Measurements from ENCODE around the gene MEF2C. TPM values are rescaled to one million over a fixed set of nuclear protein-coding genes. Genes with fewer than 3 reads are reported as not detected.

Gene MEF2C
- total RNA-seq, 3 donors from 2014 or later (not counting 1 experiment from before 2014, with no cell fraction given): 9.2 to 22.0 (median 18.3) TPM

DNA sequence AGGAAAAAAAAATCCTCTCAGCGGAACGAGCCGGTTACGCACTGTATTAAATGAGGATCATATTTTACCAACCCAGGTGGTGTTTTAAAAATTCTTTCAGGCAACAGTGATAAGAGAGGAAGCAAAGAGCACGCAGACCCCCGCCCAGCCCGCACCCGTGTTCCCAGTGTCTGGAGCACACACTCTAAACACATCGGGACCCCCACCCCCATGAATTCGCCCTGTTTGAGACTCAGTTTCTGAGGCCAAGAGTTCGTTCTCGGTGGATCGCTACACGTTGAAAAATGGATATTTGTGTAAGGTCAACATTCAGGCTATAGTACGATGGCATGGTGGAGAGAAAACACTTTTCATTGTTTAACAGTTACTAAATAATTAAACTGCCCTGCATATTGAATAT lies 196.3 kb downstream of the MEF2C start:
- no peak for DNase-seq
- Histone ChIP-seq H3K27ac (ENCODE audit: low read length) (no peak overlapping the region), H3K27me3 (ENCODE audit: control insufficient read depth, insufficient read depth, low read length) (peaks cover 95% of the 10 kb centered on the region), H3K9me3 (ENCODE audit: control insufficient read depth, insufficient read depth, low read length) (peaks cover 9% of the 10 kb centered on the region), H3K36me3 (ENCODE audit: control insufficient read depth, insufficient read depth, low read length) (no peaks in the 10 kb centered on the region), H3K4me1 (ENCODE audit: control insufficient read depth, insufficient read depth, low read length) (peaks cover 17% of the 10 kb centered on the region), H3K4me3 (ENCODE audit: low read length) (no peak overlapping the region)
- 12% methylated on average over 14 of the region's 15 CpGs for WGBS (ENCODE audit: insufficient coverage)
- peaks cover 85 to 96% of the 10 kb centered on the region in 2 donors for H3K27me3 Mint-ChIP-seq (ENCODE audit: low read depth in 2 of 2)
- no peak for ATAC-seq
- intact Hi-C loops (cut with micrococcal nuclease): no loop called here
- no peak overlapping the region for H3K27ac Mint-ChIP-seq
- TF ChIP-seq, protein P1, sequence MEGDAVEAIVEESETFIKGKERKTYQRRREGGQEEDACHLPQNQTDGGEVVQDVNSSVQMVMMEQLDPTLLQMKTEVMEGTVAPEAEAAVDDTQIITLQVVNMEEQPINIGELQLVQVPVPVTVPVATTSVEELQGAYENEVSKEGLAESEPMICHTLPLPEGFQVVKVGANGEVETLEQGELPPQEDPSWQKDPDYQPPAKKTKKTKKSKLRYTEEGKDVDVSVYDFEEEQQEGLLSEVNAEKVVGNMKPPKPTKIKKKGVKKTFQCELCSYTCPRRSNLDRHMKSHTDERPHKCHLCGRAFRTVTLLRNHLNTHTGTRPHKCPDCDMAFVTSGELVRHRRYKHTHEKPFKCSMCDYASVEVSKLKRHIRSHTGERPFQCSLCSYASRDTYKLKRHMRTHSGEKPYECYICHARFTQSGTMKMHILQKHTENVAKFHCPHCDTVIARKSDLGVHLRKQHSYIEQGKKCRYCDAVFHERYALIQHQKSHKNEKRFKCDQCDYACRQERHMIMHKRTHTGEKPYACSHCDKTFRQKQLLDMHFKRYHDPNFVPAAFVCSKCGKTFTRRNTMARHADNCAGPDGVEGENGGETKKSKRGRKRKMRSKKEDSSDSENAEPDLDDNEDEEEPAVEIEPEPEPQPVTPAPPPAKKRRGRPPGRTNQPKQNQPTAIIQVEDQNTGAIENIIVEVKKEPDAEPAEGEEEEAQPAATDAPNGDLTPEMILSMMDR (IDR thresholded peaks at IDR 0.05): no peak
- peaks cover 10 to 22% of the 10 kb centered on the region in 2 donors for H3K4me1 Mint-ChIP-seq
- no peak overlapping the region for H3K4me3 Mint-ChIP-seq
- H3K36me3 Mint-ChIP-seq: peaks cover 11% of the 10 kb centered on the region
- no peaks in the 10 kb centered on the region for H3K9me3 Mint-ChIP-seq

GRCh38 chr5:88685591-88686541 lies 197.1 kb downstream of the MEF2C start:
- ATAC-seq (no peak), DNase-seq (no peak)
- Histone ChIP-seq H3K36me3 (ENCODE audit: control insufficient read depth, insufficient read depth, low read length) (no peaks in the 10 kb centered on the region), H3K27ac (ENCODE audit: low read length) (no peak overlapping the region), H3K27me3 (ENCODE audit: control insufficient read depth, insufficient read depth, low read length) (peaks cover 95% of the 10 kb centered on the region), H3K9me3 (ENCODE audit: control insufficient read depth, insufficient read depth, low read length) (peaks cover 9% of the 10 kb centered on the region), H3K4me3 (ENCODE audit: low read length) (no peak overlapping the region), H3K4me1 (ENCODE audit: control insufficient read depth, insufficient read depth, low read length) (peaks cover 14% of the 10 kb centered on the region)
- Mint-ChIP-seq H3K9me3 (no peaks in the 10 kb centered on the region), H3K4me3 (no peak overlapping the region), H3K36me3 (peaks cover 3% of the 10 kb centered on the region), H3K27ac (no peak overlapping the region), H3K27me3 (ENCODE audit: low read depth in 2 of 2) (peaks cover 85 to 95% of the 10 kb centered on the region in 2 donors), H3K4me1 (peaks cover 5 to 18% of the 10 kb centered on the region in 2 donors)
- WGBS (ENCODE audit: insufficient coverage): 15% methylated on average over 19 of the region's 23 CpGs
- intact Hi-C loops (cut with micrococcal nuclease): no loop called here
- TF ChIP-seq, protein P1 (IDR thresholded peaks at IDR 0.05): no peak

GRCh38 chr5:88683506-88684135 lies 199.4 kb downstream of the MEF2C start:
- ATAC-seq: peak; percentile 27 to 42 (median 40)
- Mint-ChIP-seq H3K9me3 (peaks cover 0 to 1% of the 10 kb centered on the region in 2 donors), H3K4me3 (no peak overlapping the region), H3K27ac (no peak overlapping the region), H3K36me3 (peaks cover 7% of the 10 kb centered on the region), H3K27me3 (ENCODE audit: low read depth in 2 of 2) (peaks cover 83 to 88% of the 10 kb centered on the region in 2 donors), H3K4me1 (peaks cover 3 to 19% of the 10 kb centered on the region in 2 donors)
- TF ChIP-seq, protein P1 (IDR thresholded peaks at IDR 0.05): no peak
- no peak overlapping the region for H3K27ac ChIP-seq (ENCODE audit: low read length)
- intact Hi-C loops (cut with micrococcal nuclease): no loop called here
- DNase-seq: peak in 1 of 2 donors; percentile 50
- H3K36me3 ChIP-seq (ENCODE audit: control insufficient read depth, insufficient read depth, low read length): no peaks in the 10 kb centered on the region
- 2% methylated on average over 28 of the region's 31 CpGs for WGBS (ENCODE audit: insufficient coverage)
- H3K9me3 ChIP-seq (ENCODE audit: control insufficient read depth, insufficient read depth, low read length): peaks cover 9% of the 10 kb centered on the region
- peaks cover 94% of the 10 kb centered on the region for H3K27me3 ChIP-seq (ENCODE audit: control insufficient read depth, insufficient read depth, low read length)
- H3K4me1 ChIP-seq (ENCODE audit: control insufficient read depth, insufficient read depth, low read length): peaks cover 18% of the 10 kb centered on the region
- no peak overlapping the region for H3K4me3 ChIP-seq (ENCODE audit: low read length)

Measured in natural killer cell (primary cell).